B cell (primary cell): Measurements from ENCODE around the gene TRIML2. TPM values are rescaled to one million over a fixed set of nuclear protein-coding genes. Genes with fewer than 3 reads are reported as not detected.

Source experiments
- ATAC-seq: fragments of 200-7000 bp; cut with Tn5 transposase; one replicate; pipeline ENCODE4 v1.10.0; 2021; ENCODE audit warnings: low read depth, mild to moderate bottlenecking, moderate number of reproducible peaks, moderate library complexity
- CTCF ChIA-PET: fragments of 350-600 bp; sonication (Branson Sonifier 250); formaldehyde crosslinking; loops from one replicate; lab custom pipeline; 2021; ENCODE audit warnings: antibody characterized with exemption, inconsistent platforms; lab: Charles Lee
- POLR2A ChIA-PET: fragments of 350-600 bp; sonication (Branson Sonifier 250); formaldehyde crosslinking; loops from one replicate; lab custom pipeline; 2021; ENCODE audit warnings: antibody characterized with exemption; lab: Charles Lee
- DNase-seq: peaks from one replicate; pipeline ENCODE4 v3.0.0; 2013
- H2AFZ ChIP-seq: 2 replicates; pipeline ENCODE4 v1.6.1; 2012; ENCODE audit warnings: mild to moderate bottlenecking, low read depth, low read length; ENCODE audit not compliant: insufficient read depth, poor library complexity, severe bottlenecking
- H3K27ac ChIP-seq, 2 donors: 1 replicate in 1 of 2; 2 replicates in 1 of 2; pipeline ENCODE4 v1.5.1; 2012 to 2013; ENCODE audit warnings: low read length in 2 of 2, mild to moderate bottlenecking in 2 of 2, moderate library complexity in 1 of 2
- H3K27me3 ChIP-seq, 4 experiments: fragments of 200-600 bp in 1 of 4; sonication (generic) in 1 of 4; replicated peaks in 1 of 4; 1 replicate in 2 of 4; 2 replicates in 2 of 4; pipeline versions ENCODE4 v1.6.1 to v1.7.0; 2013 to 2016; ENCODE audit warnings: low read length in 3 of 4, mild to moderate bottlenecking in 2 of 4, mixed read lengths in 1 of 4, moderate library complexity in 1 of 4; ENCODE audit not compliant: insufficient read depth in 4 of 4, control insufficient read depth in 3 of 4; ENCODE audit errors: control extremely low read depth in 1 of 4
- H3K36me3 ChIP-seq, 2 experiments: replicated peaks in 1 of 2; 1 replicate in 1 of 2; 2 replicates in 1 of 2; pipeline versions ENCODE4 v1.6.1 to v1.7.1; 2013; ENCODE audit warnings: low read length in 1 of 2; ENCODE audit not compliant: insufficient read depth in 2 of 2, control insufficient read depth in 1 of 2; ENCODE audit errors: control extremely low read depth in 1 of 2, extremely low read depth in 1 of 2
- H3K4me1 ChIP-seq, 2 donors: fragments of 200-600 bp in 1 of 2; sonication (generic) in 1 of 2; 1 replicate in 1 of 2; 2 replicates in 1 of 2; pipeline versions ENCODE4 v1.5.1 to v1.6.1; 2013 to 2017; ENCODE audit warnings: low read length in 2 of 2; ENCODE audit not compliant: control insufficient read depth in 2 of 2, insufficient read depth in 2 of 2
- H3K4me2 ChIP-seq: replicated peaks from 2 replicates; pipeline ENCODE3; 2012; ENCODE audit warnings: mild to moderate bottlenecking, low read depth, low read length; ENCODE audit not compliant: poor library complexity, severe bottlenecking
- H3K4me3 ChIP-seq, 5 experiments: fragments of 200-600 bp in 1 of 5; sonication (generic) in 1 of 5; 1 replicate in 3 of 5; 2 replicates in 2 of 5; pipeline versions ENCODE4 v1.5.1 to v1.7.0; 2011 to 2016; ENCODE audit warnings: low read length in 4 of 5, mild to moderate bottlenecking in 4 of 5, low read depth in 2 of 5, control low read depth in 1 of 5, moderate library complexity in 1 of 5; ENCODE audit not compliant: insufficient read depth in 1 of 5; ENCODE audit errors: control extremely low read depth in 1 of 5, extremely low read depth in 1 of 5
- H3K79me2 ChIP-seq: fragments of 200-600 bp; sonication (generic); one replicate; pipeline ENCODE4 v1.6.0; 2016; ENCODE audit warnings: low read length; ENCODE audit not compliant: control insufficient read depth, insufficient read depth
- H3K9ac ChIP-seq: fragments of 200-600 bp; sonication (generic); 2 replicates; pipeline ENCODE4 v1.6.1; 2017; ENCODE audit warnings: mild to moderate bottlenecking, low read length, moderate library complexity
- H3K9me3 ChIP-seq, 3 donors: one replicate each; pipeline versions ENCODE4 v1.6.1 to v1.7.1; 2013; ENCODE audit warnings: low read length in 2 of 3; ENCODE audit not compliant: control insufficient read depth in 2 of 3, insufficient read depth in 1 of 3; ENCODE audit errors: control extremely low read depth in 1 of 3
- H4K20me1 ChIP-seq: 2 replicates; pipeline ENCODE4 v1.6.0; 2012; ENCODE audit warnings: mild to moderate bottlenecking, low read length; ENCODE audit not compliant: insufficient read depth, control insufficient read depth, poor library complexity, severe bottlenecking
- H3K27ac Mint-ChIP-seq: one replicate; pipeline ENCODE4 v1.8.0; 2021; ENCODE audit warnings: mixed read lengths
- H3K27me3 Mint-ChIP-seq: one replicate; pipeline ENCODE4 v1.8.0; 2021; ENCODE audit warnings: mixed read lengths
- H3K4me1 Mint-ChIP-seq: one replicate; pipeline ENCODE4 v1.8.0; 2021; ENCODE audit warnings: mixed read lengths
- H3K4me3 Mint-ChIP-seq: one replicate; pipeline ENCODE4 v1.8.0; 2021; ENCODE audit warnings: mixed read lengths
- H3K9me3 Mint-ChIP-seq: one replicate; pipeline ENCODE4 v1.8.0; 2022; ENCODE audit warnings: mixed read lengths; ENCODE audit not compliant: insufficient read depth
- EZH2 ChIP-seq: IDR thresholded peaks from 2 replicates; pipeline ENCODE4 v1.6.1; 2012; ENCODE audit warnings: borderline replicate concordance, low read depth, mild to moderate bottlenecking, moderate library complexity, low read length; ENCODE audit not compliant: insufficient read depth, poor library complexity, severe bottlenecking
- WGBS: methylation state at CpG from one replicate; pipeline ENCODE4 v1.1.5; 2013; ENCODE audit warnings: missing lambda C conversion rate; ENCODE audit not compliant: insufficient coverage; 5-methylcytosine and 5-hydroxymethylcytosine counted together
- intact Hi-C: fragments of 100-400 bp; cut with micrococcal nuclease; formaldehyde crosslinking; loops from one replicate; pipeline ENCODE4 v1.10.0; 2022
- polyA plus RNA-seq: library from polyadenylated mRNA; depleted of rRNA; stranded (reverse); fragments of >200 nt; gene quantifications from 2 replicates; pipeline ENCODE4 v1.2.3, GENCODE V29; 2012
- total RNA-seq, 2 donors: library from RNA; stranded (reverse); fragments of 120-200 nt in 1 of 2; gene quantifications; 1 replicate in 1 of 2; 2 replicates in 1 of 2; pipeline versions ENCODE4 v1.2.3 to v1.2.4, GENCODE V29; 2013 to 2022
- TF ChIP-seq, protein P1 (sequence below): fragments of 200-600 bp; IDR thresholded peaks from one replicate; pipeline ENCODE4 v1.8.0; 2022; ENCODE audit warnings: antibody characterized with exemption, mild to moderate bottlenecking

TRIML2 gene
- total and polyA plus RNA-seq, 2 donors (not counting 1 experiment from before 2014, with no cell fraction given) = not detected

- H3K9ac ChIP-seq = no peak overlapping the region
- H4K20me1 ChIP-seq = no peaks in the 10 kb centered on the region
- no peak overlapping the region for H3K27ac Mint-ChIP-seq
- 44% methylated on average over 10 of the region's 10 CpGs for WGBS
- no peak overlapping the region for H3K4me2 ChIP-seq
- H3K4me1 ChIP-seq = no peaks in the 10 kb centered on the region
- no peaks in the 10 kb centered on the region for H3K27me3 Mint-ChIP-seq
- H3K4me3 Mint-ChIP-seq = no peak overlapping the region
- H2AFZ ChIP-seq = no peak overlapping the region
- H3K27ac ChIP-seq = no peak overlapping the region
- no peak overlapping the region for H3K4me3 ChIP-seq
- no peaks in the 10 kb centered on the region for H3K36me3 ChIP-seq
- H3K4me1 Mint-ChIP-seq = no peaks in the 10 kb centered on the region
- no peaks in the 10 kb centered on the region for H3K79me2 ChIP-seq
- no peak for TF ChIP-seq EZH2
- no peak for DNase-seq
- POLR2A ChIA-PET = no interaction called here
- intact Hi-C loops = no loop called here
- H3K9me3 ChIP-seq = peaks cover 0 to 20% (median 2%) of the 10 kb centered on the region in 3 donors
- no peaks in the 10 kb centered on the region for H3K27me3 ChIP-seq
- no peak for ATAC-seq
- peaks cover 5% of the 10 kb centered on the region for H3K9me3 Mint-ChIP-seq
- CTCF ChIA-PET = no interaction called here
Observed at GRCh38 chr4:188107931-188108843, 1.2 kb downstream of the TRIML2 start.

- Mint-ChIP-seq H3K4me1 (no peaks in the 10 kb centered on the region), H3K27ac (no peak overlapping the region), H3K9me3 (peaks cover 5% of the 10 kb centered on the region), H3K27me3 (no peaks in the 10 kb centered on the region), H3K4me3 (no peak overlapping the region)
- Histone ChIP-seq H4K20me1 (no peaks in the 10 kb centered on the region), H3K9me3 (peaks cover 0 to 13% (median 2%) of the 10 kb centered on the region in 3 donors), H3K27ac (no peak overlapping the region), H3K36me3 (no peaks in the 10 kb centered on the region), H3K79me2 (no peaks in the 10 kb centered on the region), H3K4me3 (no peak overlapping the region), H3K4me1 (no peaks in the 10 kb centered on the region), H3K4me2 (no peak overlapping the region), H3K9ac (no peak overlapping the region), H2AFZ (no peak overlapping the region), H3K27me3 (no peaks in the 10 kb centered on the region)
- intact Hi-C loops = no loop called here
- ATAC-seq (no peak), DNase-seq (no peak)
- 97% methylated on average over 40 of the region's 40 CpGs for WGBS
- TF ChIP-seq, protein P1, sequence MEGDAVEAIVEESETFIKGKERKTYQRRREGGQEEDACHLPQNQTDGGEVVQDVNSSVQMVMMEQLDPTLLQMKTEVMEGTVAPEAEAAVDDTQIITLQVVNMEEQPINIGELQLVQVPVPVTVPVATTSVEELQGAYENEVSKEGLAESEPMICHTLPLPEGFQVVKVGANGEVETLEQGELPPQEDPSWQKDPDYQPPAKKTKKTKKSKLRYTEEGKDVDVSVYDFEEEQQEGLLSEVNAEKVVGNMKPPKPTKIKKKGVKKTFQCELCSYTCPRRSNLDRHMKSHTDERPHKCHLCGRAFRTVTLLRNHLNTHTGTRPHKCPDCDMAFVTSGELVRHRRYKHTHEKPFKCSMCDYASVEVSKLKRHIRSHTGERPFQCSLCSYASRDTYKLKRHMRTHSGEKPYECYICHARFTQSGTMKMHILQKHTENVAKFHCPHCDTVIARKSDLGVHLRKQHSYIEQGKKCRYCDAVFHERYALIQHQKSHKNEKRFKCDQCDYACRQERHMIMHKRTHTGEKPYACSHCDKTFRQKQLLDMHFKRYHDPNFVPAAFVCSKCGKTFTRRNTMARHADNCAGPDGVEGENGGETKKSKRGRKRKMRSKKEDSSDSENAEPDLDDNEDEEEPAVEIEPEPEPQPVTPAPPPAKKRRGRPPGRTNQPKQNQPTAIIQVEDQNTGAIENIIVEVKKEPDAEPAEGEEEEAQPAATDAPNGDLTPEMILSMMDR = no peak
- TF ChIP-seq EZH2 = no peak
- CTCF ChIA-PET = no interaction called here
- POLR2A ChIA-PET = no interaction called here
Observed at GRCh38 chr4:188106454-188106853, 2.9 kb downstream of the TRIML2 start.
